NT2/D1 (cell line): Measurements from ENCODE around the gene RMND1.
A peak's percentile ranks its signal among the peaks of the same experiment; 100 is the strongest.

Experiments used
- DNase-seq: peaks from one replicate; pipeline ENCODE4 v3.0.0-alpha.2; 2011; ENCODE audit warnings: low read depth, low spot score
- H3K27me3 ChIP-seq: 2 replicates; pipeline ENCODE4 v1.6.0; 2011; ENCODE audit warnings: mild to moderate bottlenecking; ENCODE audit not compliant: insufficient read length, insufficient read depth
- H3K36me3 ChIP-seq: 2 replicates; pipeline ENCODE4 v1.6.1; 2011; ENCODE audit warnings: mild to moderate bottlenecking, low read length, mixed read lengths; ENCODE audit not compliant: insufficient read depth, insufficient read length
- H3K4me1 ChIP-seq: 2 replicates; pipeline ENCODE4 v1.5.1; 2011; ENCODE audit not compliant: insufficient read depth, insufficient read length
- H3K4me3 ChIP-seq: 2 replicates; pipeline ENCODE4 v1.5.1; 2011; ENCODE audit warnings: low read depth; ENCODE audit not compliant: insufficient read length
- H3K9ac ChIP-seq: 2 replicates; pipeline ENCODE4 v1.6.0; 2011; ENCODE audit warnings: low read depth; ENCODE audit not compliant: insufficient read length
- H3K9me3 ChIP-seq: 2 replicates; pipeline ENCODE4 v1.5.1; 2011; ENCODE audit warnings: mild to moderate bottlenecking, low read length; ENCODE audit not compliant: insufficient read depth
- SUZ12 ChIP-seq: IDR thresholded peaks from 2 replicates; pipeline ENCODE4 v1.6.1; 2011; ENCODE audit not compliant: insufficient read length, insufficient read depth; ENCODE audit errors: extremely low read depth
- YY1 ChIP-seq: IDR thresholded peaks from 2 replicates; pipeline ENCODE4 v1.6.1; 2011; ENCODE audit not compliant: insufficient read length, insufficient read depth
- ZNF274 ChIP-seq: IDR thresholded peaks from 2 replicates; pipeline ENCODE4 v1.6.1; 2011; ENCODE audit warnings: mild to moderate bottlenecking, low read depth, low read length

Gene RMND1, protein sequence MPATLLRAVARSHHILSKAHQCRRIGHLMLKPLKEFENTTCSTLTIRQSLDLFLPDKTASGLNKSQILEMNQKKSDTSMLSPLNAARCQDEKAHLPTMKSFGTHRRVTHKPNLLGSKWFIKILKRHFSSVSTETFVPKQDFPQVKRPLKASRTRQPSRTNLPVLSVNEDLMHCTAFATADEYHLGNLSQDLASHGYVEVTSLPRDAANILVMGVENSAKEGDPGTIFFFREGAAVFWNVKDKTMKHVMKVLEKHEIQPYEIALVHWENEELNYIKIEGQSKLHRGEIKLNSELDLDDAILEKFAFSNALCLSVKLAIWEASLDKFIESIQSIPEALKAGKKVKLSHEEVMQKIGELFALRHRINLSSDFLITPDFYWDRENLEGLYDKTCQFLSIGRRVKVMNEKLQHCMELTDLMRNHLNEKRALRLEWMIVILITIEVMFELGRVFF

DNA sequence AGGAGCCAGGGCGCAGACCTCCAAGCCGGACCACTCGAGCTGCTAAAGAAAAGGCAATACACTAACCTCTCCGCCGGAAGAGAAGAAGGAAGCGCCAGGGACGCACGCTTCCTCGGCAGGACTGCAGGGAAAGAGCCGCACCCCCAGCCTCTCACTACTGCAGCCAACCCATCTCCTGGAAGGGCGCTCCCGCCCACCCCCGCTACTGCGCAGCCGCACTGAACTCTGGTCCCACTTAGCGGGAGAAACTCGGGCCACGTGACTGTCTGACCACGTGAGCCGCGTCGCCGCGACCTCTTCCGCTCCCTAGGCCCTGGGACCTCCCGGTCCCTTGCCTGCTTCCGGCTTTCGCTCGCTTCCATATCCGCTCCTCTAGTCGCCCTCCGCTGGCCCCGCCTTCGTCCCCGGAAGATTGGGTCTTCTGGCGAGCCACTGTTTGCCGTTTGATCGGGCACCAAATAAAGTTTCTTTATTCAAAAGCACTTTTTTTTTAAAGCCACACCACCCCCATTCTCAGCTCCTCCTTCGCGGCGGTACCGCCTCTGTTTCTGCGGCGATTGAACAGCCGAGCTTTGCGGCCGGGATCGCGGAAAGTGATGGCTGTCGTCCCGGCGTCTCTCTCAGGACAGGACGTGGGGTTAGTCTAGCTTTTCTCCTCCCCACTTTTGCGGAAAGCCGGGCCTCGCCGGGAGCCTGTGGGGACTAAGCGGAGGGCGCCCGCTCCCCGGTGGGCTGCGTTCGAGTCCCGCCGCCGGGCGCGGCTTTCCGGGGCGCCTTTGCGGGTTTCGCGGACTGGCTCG is at the start of gene RMND1:
TSS of gene RMND1 (minus strand) at position 177 of the 800 bp plus-strand sequence. CDS start 6,315 bp downstream, outside the sequence.
- TF ChIP-seq YY1, result no peak
- peak within 1 kb of the TSS; percentile 88 for H3K4me3 ChIP-seq
- no peaks in the 10 kb centered on the region for H3K4me1 ChIP-seq
- H3K36me3 ChIP-seq, result peaks cover 14% of the 10 kb centered on the region
- peak; percentile 96 for DNase-seq
- peak within 1 kb of the TSS; percentile 89 for H3K9ac ChIP-seq
- H3K27me3 ChIP-seq, result no peaks in the 10 kb centered on the region
- peaks cover 3% of the 10 kb centered on the region; the same call in 1 of the 2 replicates for H3K9me3 ChIP-seq

GRCh38 chr6:151499551-151499950 is 47.6 kb upstream of the RMND1 start:
- no peaks in the 10 kb centered on the region for H3K9me3 ChIP-seq
- TF ChIP-seq ZNF274 (no peak), SUZ12 (no peak), YY1 (no peak)
- no peaks in the 10 kb centered on the region for H3K36me3 ChIP-seq
- H3K4me1 ChIP-seq, result no peaks in the 10 kb centered on the region
- H3K27me3 ChIP-seq, result peaks cover 13% of the 10 kb centered on the region
- H3K9ac ChIP-seq, result no peak overlapping the region
- no peak for DNase-seq
- H3K4me3 ChIP-seq, result no peak overlapping the region

- Histone ChIP-seq H3K9ac (no peak overlapping the region), H3K9me3 (no peaks in the 10 kb centered on the region), H3K36me3 (no peaks in the 10 kb centered on the region), H3K27me3 (peaks cover 25% of the 10 kb centered on the region), H3K4me3 (no peak overlapping the region), H3K4me1 (no peaks in the 10 kb centered on the region)
- no peak for DNase-seq
- TF ChIP-seq SUZ12 (no peak), ZNF274 (no peak), YY1 (no peak)
Observed at GRCh38 chr6:151498327-151498726, 46.4 kb upstream of the RMND1 start.

- DNase-seq, result no peak
Observed at GRCh38 chr6:151497905-151498304, 46.0 kb upstream of the RMND1 start.

GRCh38 chr6:151495380-151495779 is 43.5 kb upstream of the RMND1 start:
- Histone ChIP-seq H3K9ac (no peak overlapping the region), H3K36me3 (no peaks in the 10 kb centered on the region), H3K4me1 (no peaks in the 10 kb centered on the region), H3K9me3 (no peaks in the 10 kb centered on the region), H3K4me3 (no peak overlapping the region), H3K27me3 (peaks cover 30% of the 10 kb centered on the region)
- TF ChIP-seq SUZ12 (no peak), YY1 (no peak), ZNF274 (no peak)
- no peak for DNase-seq

More at GRCh38 chr6:151497905-151498304, 46.0 kb upstream of the RMND1 start:
- H3K4me3 ChIP-seq, result no peak overlapping the region
- no peaks in the 10 kb centered on the region for H3K4me1 ChIP-seq
- H3K9me3 ChIP-seq, result no peaks in the 10 kb centered on the region
- no peak overlapping the region for H3K9ac ChIP-seq
- no peaks in the 10 kb centered on the region for H3K36me3 ChIP-seq
- no peak for TF ChIP-seq ZNF274
- no peak for TF ChIP-seq YY1
- TF ChIP-seq SUZ12, result no peak
- H3K27me3 ChIP-seq, result peaks cover 30% of the 10 kb centered on the region

DNA sequence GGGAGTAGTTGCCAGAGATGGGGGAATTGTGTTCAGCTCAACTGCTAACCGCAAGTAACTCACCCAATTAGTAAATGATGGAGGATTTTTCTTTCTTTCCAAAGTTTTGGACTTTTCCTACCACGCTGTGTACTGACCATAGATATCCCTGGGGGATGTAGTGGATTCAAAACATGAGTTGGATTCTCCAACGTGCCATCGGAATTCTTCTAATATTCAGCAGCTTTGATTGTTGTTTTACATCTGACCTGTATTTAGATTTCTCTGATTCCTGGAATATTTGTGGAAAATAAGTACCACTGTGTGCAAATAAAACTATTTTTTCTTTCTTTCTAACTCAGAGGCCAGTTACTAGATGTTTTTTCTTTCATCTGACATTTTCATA is 43.0 kb upstream of the RMND1 start:
- Histone ChIP-seq H3K9me3 (no peaks in the 10 kb centered on the region), H3K4me1 (no peaks in the 10 kb centered on the region), H3K36me3 (no peaks in the 10 kb centered on the region), H3K4me3 (no peak overlapping the region), H3K27me3 (peaks cover 30% of the 10 kb centered on the region), H3K9ac (no peak overlapping the region)
- no peak for DNase-seq
- no peak for TF ChIP-seq ZNF274
- TF ChIP-seq YY1, result no peak
- TF ChIP-seq SUZ12, result no peak
